Fibroblast of pulmonary artery (primary cell): Measurements from ENCODE around the gene NPLOC4.
A peak's percentile ranks its signal among the peaks of the same experiment; 100 is the strongest.

Experiments
- DNase-seq: peaks from one replicate; pipeline ENCODE4 v3.0.0-alpha.2; 2010; ENCODE audit warnings: low read depth
- H3K4me3 ChIP-seq: replicated peaks from 2 replicates; pipeline ENCODE4 v1.5.1; 2011; ENCODE audit warnings: low read depth, mild to moderate bottlenecking, control low read depth, low read length, moderate library complexity
- TF ChIP-seq, protein P1 (sequence below): IDR thresholded peaks from 2 replicates; pipeline ENCODE4 v1.5.1; 2011; ENCODE audit warnings: mild to moderate bottlenecking, control low read depth, low read length, inconsistent platforms; ENCODE audit errors: missing control alignments

The NPLOC4 gene

GRCh38 chr17:81570964-81571363 is 65.9 kb downstream of the NPLOC4 start:
- no peak overlapping the region for H3K4me3 ChIP-seq
- no peak for DNase-seq
- TF ChIP-seq, protein P1, sequence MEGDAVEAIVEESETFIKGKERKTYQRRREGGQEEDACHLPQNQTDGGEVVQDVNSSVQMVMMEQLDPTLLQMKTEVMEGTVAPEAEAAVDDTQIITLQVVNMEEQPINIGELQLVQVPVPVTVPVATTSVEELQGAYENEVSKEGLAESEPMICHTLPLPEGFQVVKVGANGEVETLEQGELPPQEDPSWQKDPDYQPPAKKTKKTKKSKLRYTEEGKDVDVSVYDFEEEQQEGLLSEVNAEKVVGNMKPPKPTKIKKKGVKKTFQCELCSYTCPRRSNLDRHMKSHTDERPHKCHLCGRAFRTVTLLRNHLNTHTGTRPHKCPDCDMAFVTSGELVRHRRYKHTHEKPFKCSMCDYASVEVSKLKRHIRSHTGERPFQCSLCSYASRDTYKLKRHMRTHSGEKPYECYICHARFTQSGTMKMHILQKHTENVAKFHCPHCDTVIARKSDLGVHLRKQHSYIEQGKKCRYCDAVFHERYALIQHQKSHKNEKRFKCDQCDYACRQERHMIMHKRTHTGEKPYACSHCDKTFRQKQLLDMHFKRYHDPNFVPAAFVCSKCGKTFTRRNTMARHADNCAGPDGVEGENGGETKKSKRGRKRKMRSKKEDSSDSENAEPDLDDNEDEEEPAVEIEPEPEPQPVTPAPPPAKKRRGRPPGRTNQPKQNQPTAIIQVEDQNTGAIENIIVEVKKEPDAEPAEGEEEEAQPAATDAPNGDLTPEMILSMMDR = no peak

- no peak for DNase-seq
- no peak overlapping the region for H3K4me3 ChIP-seq
- TF ChIP-seq, protein P1 = no peak
These were observed 66.9 kb downstream of the NPLOC4 start for GRCh38 chr17:81569986-81570514.

DNA sequence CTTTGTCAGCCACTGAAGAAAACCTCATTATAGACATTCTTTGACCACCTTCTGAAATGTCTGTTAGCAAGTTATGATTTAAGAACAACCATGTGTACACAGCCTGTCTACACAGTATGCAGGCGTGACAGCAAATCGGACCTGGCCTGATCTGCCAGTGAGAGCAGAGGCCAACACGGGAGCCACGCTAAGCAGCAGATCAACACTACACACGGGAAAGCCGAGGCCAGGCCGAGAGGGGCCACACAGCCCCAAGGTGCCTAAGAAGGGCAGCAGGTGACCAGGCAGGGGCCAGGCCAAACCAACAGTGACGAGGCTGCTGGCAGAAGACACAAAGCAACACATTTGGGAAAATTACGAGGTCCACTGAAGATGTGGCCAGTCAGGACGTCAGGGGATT is 68.5 kb downstream of the NPLOC4 start:
- TF ChIP-seq, protein P1 = no peak
- DNase-seq = no peak
- H3K4me3 ChIP-seq = no peak overlapping the region

DNA sequence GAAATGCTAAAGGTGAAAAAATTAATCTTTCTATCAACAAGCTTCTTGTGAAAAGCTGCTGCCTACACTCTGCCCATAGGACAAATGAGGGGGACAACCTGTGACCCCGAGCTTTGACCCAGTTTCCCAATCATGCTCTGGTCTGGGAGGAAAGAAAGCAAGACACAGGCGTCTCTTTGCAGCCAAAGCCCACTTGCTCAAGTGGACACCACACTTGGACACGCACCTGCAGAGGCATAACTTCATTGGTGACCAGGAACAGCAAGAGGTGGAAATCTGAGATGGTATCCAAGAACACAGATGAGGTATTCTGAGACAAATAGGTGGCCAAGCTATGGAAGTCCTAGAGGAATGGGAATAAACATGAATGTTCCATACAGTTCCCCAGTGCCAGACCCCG is 69.7 kb downstream of the NPLOC4 start:
- no peak overlapping the region for H3K4me3 ChIP-seq
- DNase-seq = no peak
- TF ChIP-seq, protein P1 = no peak

DNA sequence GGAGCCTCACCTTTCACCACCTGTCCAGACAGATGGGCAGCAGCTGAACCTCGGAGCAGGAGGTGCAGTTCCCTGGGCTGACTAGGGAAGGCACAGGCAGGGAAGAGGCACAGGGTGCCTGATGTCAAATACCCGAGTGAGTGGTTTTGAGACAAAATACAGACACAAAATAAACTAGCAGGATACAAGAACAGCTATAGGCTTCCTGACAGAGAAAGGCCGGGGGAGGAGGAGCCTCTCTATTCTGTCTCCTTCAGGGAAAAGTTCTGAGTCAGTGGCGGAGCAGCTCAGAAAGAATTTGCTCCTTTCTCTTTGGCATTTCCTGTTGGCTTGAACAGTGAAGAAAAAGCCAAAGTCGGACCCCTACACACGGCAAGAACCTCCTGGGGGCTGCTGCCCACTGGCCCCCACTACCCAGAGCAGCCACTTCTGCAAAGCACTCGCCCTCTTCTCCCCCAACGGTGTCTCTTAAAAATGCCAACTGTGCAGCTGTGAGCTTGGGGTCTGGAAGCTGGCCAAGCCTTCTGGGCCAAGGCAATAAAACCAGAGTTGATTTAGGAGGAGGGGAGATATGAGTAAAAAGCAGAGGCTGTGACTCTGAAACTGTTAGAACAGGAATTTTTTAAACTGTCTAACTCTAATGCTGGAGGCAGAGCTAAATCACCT is 70.3 kb downstream of the NPLOC4 start:
- H3K4me3 ChIP-seq = peak overlapping the region; percentile 23
- peak; percentile 96 for DNase-seq
- TF ChIP-seq, protein P1 = no peak

GRCh38 chr17:81565231-81565630 is 71.7 kb downstream of the NPLOC4 start:
- DNase-seq = no peak
- TF ChIP-seq, protein P1 = no peak
- H3K4me3 ChIP-seq = no peak overlapping the region

DNA sequence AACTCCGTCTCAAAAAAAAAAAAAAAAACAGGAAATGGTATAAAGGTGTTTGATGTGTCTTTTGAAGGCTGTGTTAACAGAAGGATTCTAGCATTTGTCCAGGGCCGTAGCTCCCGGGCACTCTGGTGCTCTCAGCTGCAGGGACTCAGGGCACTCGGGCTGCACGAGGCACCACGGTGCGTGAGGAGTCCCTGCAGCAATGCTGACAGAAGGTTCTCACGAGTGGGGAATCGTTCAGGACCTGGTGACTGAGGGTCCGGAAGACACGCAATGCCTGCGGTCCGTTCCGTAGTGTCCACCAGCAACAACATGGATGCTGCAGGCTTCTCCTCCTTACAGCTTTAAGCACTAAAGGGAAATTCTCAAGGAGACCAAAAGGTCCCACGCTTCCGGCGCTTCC is 72.1 kb downstream of the NPLOC4 start:
- TF ChIP-seq, protein P1 = no peak
- H3K4me3 ChIP-seq = no peak overlapping the region
- DNase-seq = no peak
